Measurements from ENCODE around the gene PTCD2. TPM values are rescaled to one million over a fixed set of nuclear protein-coding genes. Genes with fewer than 3 reads are reported as not detected.

Gene PTCD2
- total and polyA plus RNA-seq, 9 of the 15 experiments (the other 6 are each of a cell fraction or from before 2014, with no cell fraction given), result 11.9 to 28.5 (median 18.6) TPM

- peaks cover 31% of the 10 kb centered on the region for H3K79me2 ChIP-seq (ENCODE audit: control insufficient read depth, insufficient read depth, low read length)
- WGBS (ENCODE audit: insufficient coverage, low coverage, missing lambda C conversion rate), result 94% methylated on average over 4 of the region's 4 CpGs
- TF ChIP-seq PHF8 (IDR thresholded peaks at IDR 0.05; ENCODE audit: borderline replicate concordance, low read length) (no peak), HEY1 (CRISPR knock-in tag; IDR thresholded peaks at IDR 0.05; ENCODE audit: borderline replicate concordance) (no peak)
- DNase-seq (ENCODE audit: extremely low read depth in 1 of 4, low spot score in 3 of 4) (no peak), FAIRE-seq (no peak), ATAC-seq (no peak)
- in situ Hi-C loops (cut with MboI) (no loop called here), intact Hi-C loops (cut with micrococcal nuclease) (no loop called here)
- no peaks in the 10 kb centered on the region for H3K27me3 ChIP-seq (ENCODE audit: control insufficient read depth in 2 of 2, insufficient read depth in 2 of 2, low read length in 2 of 2)
- no peak overlapping the region for H3K27ac ChIP-seq (ENCODE audit: extremely low read depth, low read depth, low read length)
- H3K4me1 ChIP-seq (replicated peaks in 1 of 2; ENCODE audit: control insufficient read depth in 2 of 2, insufficient read depth in 2 of 2, low read length in 2 of 2), result peaks cover 3 to 7% of the 10 kb centered on the region in 2 experiments; a peak in 3 of 5 replicates
- CTCF ChIA-PET (ENCODE audit: low intra/inter-chr PET ratio), result no interaction called here
- H3K4me3 ChIP-seq, result no peak overlapping the region
- no peaks in the 10 kb centered on the region for H3K9me1 ChIP-seq (ENCODE audit: control insufficient read depth, insufficient read depth, low read length)
- H3K36me3 ChIP-seq (ENCODE audit: control insufficient read depth, insufficient read depth, low read length), result peaks cover 80% of the 10 kb centered on the region
- POLR2A ChIA-PET, result interaction anchor here (0.6 kb wide), 1 partner anchor 24 kb away, joined by 3 read pairs; the partner anchor contains the start of gene MRPS27
- no peaks in the 10 kb centered on the region for H4K20me1 ChIP-seq (replicated peaks; ENCODE audit: control insufficient read depth, insufficient read depth, low read length)
- H2AFZ ChIP-seq (ENCODE audit: low read depth, low read length), result no peak overlapping the region
- no TSS peak for BruUV-seq (replicated peaks)
- no peaks in the 10 kb centered on the region for H3K9me3 ChIP-seq (replicated peaks; ENCODE audit: control insufficient read depth, insufficient read depth, low read depth, low read length)
- no peak overlapping the region for H3K9ac ChIP-seq (ENCODE audit: insufficient read depth in 1 of 2, low read depth in 2 of 2, low read length in 2 of 2)
- H3K4me2 ChIP-seq (ENCODE audit: insufficient read depth, low read length), result no peak overlapping the region
Measured at GRCh38 chr5:72295539-72295938, 24.6 kb upstream of the PTCD2 start.

- CTCF ChIA-PET (ENCODE audit: low intra/inter-chr PET ratio), result no interaction called here
- intact Hi-C loops (cut with micrococcal nuclease) (no loop called here), in situ Hi-C loops (cut with MboI) (no loop called here)
- no peaks in the 10 kb centered on the region for H3K9me3 ChIP-seq (replicated peaks; ENCODE audit: control insufficient read depth, insufficient read depth, low read depth, low read length)
- DNase-seq (ENCODE audit: extremely low read depth in 1 of 4, low spot score in 3 of 4) (no peak), ATAC-seq (no peak), FAIRE-seq (no peak)
- peaks cover 3 to 11% of the 10 kb centered on the region in 2 experiments; a peak in 3 of 5 replicates for H3K4me1 ChIP-seq (replicated peaks in 1 of 2; ENCODE audit: control insufficient read depth in 2 of 2, insufficient read depth in 2 of 2, low read length in 2 of 2)
- no peaks in the 10 kb centered on the region for H4K20me1 ChIP-seq (replicated peaks; ENCODE audit: control insufficient read depth, insufficient read depth, low read length)
- H3K27ac ChIP-seq (ENCODE audit: extremely low read depth, low read depth, low read length), result no peak overlapping the region
- H3K4me2 ChIP-seq (ENCODE audit: insufficient read depth, low read length), result no peak overlapping the region
- BruUV-seq (replicated peaks), result no TSS peak
- POLR2A ChIA-PET, result interaction anchor here (0.6 kb wide), 1 partner anchor 24 kb away, joined by 3 read pairs; the partner anchor contains the start of gene MRPS27
- H3K9ac ChIP-seq (ENCODE audit: insufficient read depth in 1 of 2, low read depth in 2 of 2, low read length in 2 of 2), result no peak overlapping the region
- peaks cover 77% of the 10 kb centered on the region for H3K36me3 ChIP-seq (ENCODE audit: control insufficient read depth, insufficient read depth, low read length)
- peaks cover 38% of the 10 kb centered on the region for H3K79me2 ChIP-seq (ENCODE audit: control insufficient read depth, insufficient read depth, low read length)
- no peak overlapping the region for H3K4me3 ChIP-seq
- WGBS (ENCODE audit: insufficient coverage, low coverage, missing lambda C conversion rate), result 100% methylated on average over 2 of the region's 2 CpGs
- no peaks in the 10 kb centered on the region for H3K27me3 ChIP-seq (ENCODE audit: control insufficient read depth in 2 of 2, insufficient read depth in 2 of 2, low read length in 2 of 2)
- no peaks in the 10 kb centered on the region for H3K9me1 ChIP-seq (ENCODE audit: control insufficient read depth, insufficient read depth, low read length)
- no peak overlapping the region for H2AFZ ChIP-seq (ENCODE audit: low read depth, low read length)
- no peak for TF ChIP-seq ZNF134 (CRISPR knock-in tag; conservative IDR thresholded peaks at IDR 0.05)
- no peak for TF ChIP-seq ZBTB5 (IDR thresholded peaks at IDR 0.05)
- no peak for TF ChIP-seq ZNF75A (CRISPR knock-in tag; IDR thresholded peaks at IDR 0.05)
- no peak for TF ChIP-seq NFIX (CRISPR knock-in tag; IDR thresholded peaks at IDR 0.05; ENCODE audit: low read depth)
- TF ChIP-seq OTX1 (CRISPR knock-in tag; IDR thresholded peaks at IDR 0.05), result no peak
- TF ChIP-seq NFATC3 (IDR thresholded peaks at IDR 0.05), result no peak
- TF ChIP-seq TCF3 (CRISPR knock-in tag; IDR thresholded peaks at IDR 0.05), result no peak
- no peak for TF ChIP-seq PCBP1 (IDR thresholded peaks at IDR 0.05; ENCODE audit: low read depth, low read length, poor library complexity, severe bottlenecking)
- TF ChIP-seq HSF4 (CRISPR knock-in tag; IDR thresholded peaks at IDR 0.05; ENCODE audit: borderline replicate concordance), result no peak
- no peak for TF ChIP-seq ZNF551 (CRISPR knock-in tag; IDR thresholded peaks at IDR 0.05)
- no peak for TF ChIP-seq ZNF507 (tag; conservative IDR thresholded peaks at IDR 0.05)
- no peak for TF ChIP-seq PRPF4 (IDR thresholded peaks at IDR 0.05; ENCODE audit: insufficient read depth, low read depth, low read length, poor library complexity, severe bottlenecking)
- TF ChIP-seq NBN (IDR thresholded peaks at IDR 0.05; ENCODE audit: low read depth), result no peak
- no peak for TF ChIP-seq C11orf30 (IDR thresholded peaks at IDR 0.05; ENCODE audit: low read depth)
Measured at GRCh38 chr5:72296256-72296655, 23.9 kb upstream of the PTCD2 start.
